NCI-H2227 (cell line): ENCODE data around the gene DYNLT3.

Experiments used
- DNase-seq: peaks from one replicate; lab custom pipeline; 2025; ENCODE audit not compliant: unreplicated experiment; lab: John Stamatoyannopoulos, UW

DYNLT3 gene

GRCh38 chrX:37846141-37846540 lies 1.2 kb downstream of the DYNLT3 start:
- no peak for DNase-seq

- DNase-seq: no peak
Measured at GRCh38 chrX:37844622-37845021, 2.7 kb downstream of the DYNLT3 start.

GRCh38 chrX:37840931-37841330 lies 6.4 kb downstream of the DYNLT3 start:
- no peak for DNase-seq

GRCh38 chrX:37834937-37835336 lies 12.4 kb downstream of the DYNLT3 start:
- no peak for DNase-seq

GRCh38 chrX:37830371-37830770 lies 17.0 kb downstream of the DYNLT3 start:
- no peak for DNase-seq

- no peak for DNase-seq
Measured at GRCh38 chrX:37829721-37830120, 17.6 kb downstream of the DYNLT3 start.

- peak; percentile 68 for DNase-seq
Measured at GRCh38 chrX:37825215-37825842, 22.0 kb downstream of the DYNLT3 start.

GRCh38 chrX:37824491-37825214 lies 22.7 kb downstream of the DYNLT3 start:
- no peak for DNase-seq

- no peak for DNase-seq
Measured at GRCh38 chrX:37820646-37821045, 26.7 kb downstream of the DYNLT3 start.

GRCh38 chrX:37818031-37818430 lies 29.3 kb downstream of the DYNLT3 start:
- no peak for DNase-seq

- no peak for DNase-seq
Measured at GRCh38 chrX:37817579-37817978, 29.8 kb downstream of the DYNLT3 start.

GRCh38 chrX:37817176-37817575 lies 30.2 kb downstream of the DYNLT3 start:
- no peak for DNase-seq

GRCh38 chrX:37816766-37817165 lies 30.6 kb downstream of the DYNLT3 start:
- DNase-seq: no peak

- DNase-seq: no peak
Measured at GRCh38 chrX:37815366-37815765, 32.0 kb downstream of the DYNLT3 start.

GRCh38 chrX:37813570-37813969 lies 33.8 kb downstream of the DYNLT3 start:
- no peak for DNase-seq

GRCh38 chrX:37812110-37812509 lies 35.3 kb downstream of the DYNLT3 start:
- no peak for DNase-seq

- DNase-seq: no peak
Measured at GRCh38 chrX:37809970-37810369, 37.4 kb downstream of the DYNLT3 start.

- no peak for DNase-seq
Measured at GRCh38 chrX:37803057-37803456, 44.3 kb downstream of the DYNLT3 start.

GRCh38 chrX:37802028-37802427 lies 45.3 kb downstream of the DYNLT3 start:
- no peak for DNase-seq

- no peak for DNase-seq
Measured at GRCh38 chrX:37800717-37801116, 46.7 kb downstream of the DYNLT3 start.

- DNase-seq: no peak
Measured at GRCh38 chrX:37799936-37800335, 47.4 kb downstream of the DYNLT3 start.

GRCh38 chrX:37796805-37797204 lies 50.6 kb downstream of the DYNLT3 start:
- DNase-seq: no peak

- DNase-seq: no peak
Measured at GRCh38 chrX:37796310-37796709, 51.1 kb downstream of the DYNLT3 start.
